Measurements from ENCODE around the gene RUNX1. TPM values are rescaled to one million over a fixed set of nuclear protein-coding genes. Genes with fewer than 3 reads are reported as not detected.

Gene RUNX1
- total RNA-seq, 1 donor from 2014 or later: 23.9 TPM

DNA sequence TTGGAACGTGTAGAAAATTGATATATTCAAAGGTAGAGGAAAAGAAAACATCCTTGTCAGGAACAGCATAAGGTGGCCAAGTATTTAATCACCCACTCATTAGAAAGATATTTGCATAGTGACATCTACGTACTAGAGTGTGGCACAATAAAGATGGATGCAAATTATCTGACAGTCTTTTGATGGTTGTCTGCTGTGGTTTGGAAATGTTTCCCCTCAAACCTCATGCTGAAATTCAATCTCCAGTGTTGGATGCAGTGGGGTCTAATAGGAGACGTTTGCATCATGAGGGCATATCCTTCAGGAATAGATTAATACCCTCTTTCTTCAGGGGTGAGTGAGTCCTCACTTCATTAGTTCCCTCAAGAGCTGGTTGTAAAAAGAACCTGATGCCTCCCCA, 34.1 kb upstream of the RUNX1 start:
- no peak for DNase-seq (ENCODE audit: extremely low spot score, unreplicated experiment)
- no peak overlapping the region for H3K27ac Mint-ChIP-seq (ENCODE audit: unreplicated experiment)
- no peaks in the 10 kb centered on the region for H3K36me3 Mint-ChIP-seq (ENCODE audit: unreplicated experiment)
- H3K4me3 Mint-ChIP-seq (ENCODE audit: unreplicated experiment): no peak overlapping the region
- H3K9me3 Mint-ChIP-seq (ENCODE audit: unreplicated experiment): peaks cover 7% of the 10 kb centered on the region
- H3K27me3 Mint-ChIP-seq (ENCODE audit: unreplicated experiment): no peaks in the 10 kb centered on the region
- TF ChIP-seq, protein P1, sequence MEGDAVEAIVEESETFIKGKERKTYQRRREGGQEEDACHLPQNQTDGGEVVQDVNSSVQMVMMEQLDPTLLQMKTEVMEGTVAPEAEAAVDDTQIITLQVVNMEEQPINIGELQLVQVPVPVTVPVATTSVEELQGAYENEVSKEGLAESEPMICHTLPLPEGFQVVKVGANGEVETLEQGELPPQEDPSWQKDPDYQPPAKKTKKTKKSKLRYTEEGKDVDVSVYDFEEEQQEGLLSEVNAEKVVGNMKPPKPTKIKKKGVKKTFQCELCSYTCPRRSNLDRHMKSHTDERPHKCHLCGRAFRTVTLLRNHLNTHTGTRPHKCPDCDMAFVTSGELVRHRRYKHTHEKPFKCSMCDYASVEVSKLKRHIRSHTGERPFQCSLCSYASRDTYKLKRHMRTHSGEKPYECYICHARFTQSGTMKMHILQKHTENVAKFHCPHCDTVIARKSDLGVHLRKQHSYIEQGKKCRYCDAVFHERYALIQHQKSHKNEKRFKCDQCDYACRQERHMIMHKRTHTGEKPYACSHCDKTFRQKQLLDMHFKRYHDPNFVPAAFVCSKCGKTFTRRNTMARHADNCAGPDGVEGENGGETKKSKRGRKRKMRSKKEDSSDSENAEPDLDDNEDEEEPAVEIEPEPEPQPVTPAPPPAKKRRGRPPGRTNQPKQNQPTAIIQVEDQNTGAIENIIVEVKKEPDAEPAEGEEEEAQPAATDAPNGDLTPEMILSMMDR (IDR thresholded peaks at IDR 0.05): no peak
- peaks cover 31% of the 10 kb centered on the region for H3K4me1 Mint-ChIP-seq (ENCODE audit: unreplicated experiment)

DNA sequence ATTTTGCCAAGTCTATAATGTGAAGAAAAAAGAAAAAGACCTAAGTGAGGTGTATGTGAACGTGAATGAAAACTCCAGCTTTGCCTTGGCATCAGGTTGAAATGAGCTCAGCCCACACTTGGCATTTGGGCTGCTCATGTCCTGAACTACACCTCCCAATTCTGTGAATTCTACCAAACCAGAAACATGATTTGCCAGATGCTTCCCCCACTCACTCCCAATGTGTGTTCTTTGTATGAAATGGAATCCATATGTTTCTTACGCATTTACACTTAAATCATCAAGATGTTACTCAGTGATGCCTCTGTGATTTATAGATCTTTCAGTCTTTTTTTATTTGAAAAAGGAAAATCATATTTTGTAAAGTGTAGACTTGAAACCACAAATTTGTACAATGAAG, 32.8 kb upstream of the RUNX1 start:
- Mint-ChIP-seq H3K4me3 (ENCODE audit: unreplicated experiment) (no peak overlapping the region), H3K27ac (ENCODE audit: unreplicated experiment) (no peak overlapping the region), H3K27me3 (ENCODE audit: unreplicated experiment) (no peaks in the 10 kb centered on the region), H3K4me1 (ENCODE audit: unreplicated experiment) (peaks cover 26% of the 10 kb centered on the region), H3K36me3 (ENCODE audit: unreplicated experiment) (no peaks in the 10 kb centered on the region), H3K9me3 (ENCODE audit: unreplicated experiment) (peaks cover 7% of the 10 kb centered on the region)
- TF ChIP-seq, protein P1 (IDR thresholded peaks at IDR 0.05): no peak
- no peak for DNase-seq (ENCODE audit: extremely low spot score, unreplicated experiment)

DNA sequence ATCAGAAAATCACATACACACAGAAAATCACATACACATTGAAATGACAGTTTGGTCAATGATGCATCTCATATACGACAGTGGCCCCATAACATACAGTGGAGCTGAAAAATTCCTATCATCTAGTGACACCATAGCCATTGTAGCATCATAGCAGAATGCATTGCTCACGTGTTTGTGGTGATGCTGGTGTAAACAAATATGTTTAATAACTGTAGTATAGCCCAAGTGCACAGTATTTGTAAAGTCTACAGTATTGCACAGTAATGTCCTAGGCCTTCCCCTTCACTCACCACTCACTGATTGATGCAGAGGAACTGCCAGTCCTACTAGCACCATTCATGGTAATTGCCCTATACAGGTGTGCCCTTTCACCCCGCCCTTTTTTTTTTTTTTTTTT, 30.1 kb upstream of the RUNX1 start:
- Mint-ChIP-seq H3K9me3 (ENCODE audit: unreplicated experiment) (peaks cover 14% of the 10 kb centered on the region), H3K27ac (ENCODE audit: unreplicated experiment) (no peak overlapping the region), H3K4me1 (ENCODE audit: unreplicated experiment) (peaks cover 2% of the 10 kb centered on the region), H3K4me3 (ENCODE audit: unreplicated experiment) (no peak overlapping the region), H3K36me3 (ENCODE audit: unreplicated experiment) (peaks cover 2% of the 10 kb centered on the region), H3K27me3 (ENCODE audit: unreplicated experiment) (no peaks in the 10 kb centered on the region)
- TF ChIP-seq, protein P1 (IDR thresholded peaks at IDR 0.05): no peak
- DNase-seq (ENCODE audit: extremely low spot score, unreplicated experiment): no peak

DNA sequence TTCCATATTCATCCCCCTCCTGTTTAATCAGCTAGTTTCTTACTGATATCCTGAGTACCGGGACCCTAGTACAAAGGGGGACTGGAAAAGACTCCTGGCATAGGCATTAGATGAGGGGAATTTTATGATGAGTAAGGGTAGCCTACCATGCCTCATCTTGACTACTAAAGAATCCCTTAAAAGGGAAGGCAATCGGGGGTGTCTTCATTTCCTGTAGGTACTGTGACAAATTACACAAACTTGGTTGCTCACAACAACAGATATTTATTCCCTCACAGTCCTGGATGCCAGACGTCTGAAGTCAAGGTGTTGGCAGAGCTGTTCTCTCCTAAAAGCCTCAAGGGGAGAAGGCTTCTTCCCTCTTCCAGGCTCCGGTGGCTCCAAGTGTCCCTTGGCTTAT, 28.9 kb upstream of the RUNX1 start:
- DNase-seq (ENCODE audit: extremely low spot score, unreplicated experiment): no peak
- no peaks in the 10 kb centered on the region for H3K27me3 Mint-ChIP-seq (ENCODE audit: unreplicated experiment)
- H3K9me3 Mint-ChIP-seq (ENCODE audit: unreplicated experiment): peaks cover 13% of the 10 kb centered on the region
- H3K36me3 Mint-ChIP-seq (ENCODE audit: unreplicated experiment): peaks cover 2% of the 10 kb centered on the region
- H3K4me3 Mint-ChIP-seq (ENCODE audit: unreplicated experiment): no peak overlapping the region
- H3K27ac Mint-ChIP-seq (ENCODE audit: unreplicated experiment): no peak overlapping the region
- TF ChIP-seq, protein P1 (IDR thresholded peaks at IDR 0.05): no peak
- H3K4me1 Mint-ChIP-seq (ENCODE audit: unreplicated experiment): peaks cover 5% of the 10 kb centered on the region

DNA sequence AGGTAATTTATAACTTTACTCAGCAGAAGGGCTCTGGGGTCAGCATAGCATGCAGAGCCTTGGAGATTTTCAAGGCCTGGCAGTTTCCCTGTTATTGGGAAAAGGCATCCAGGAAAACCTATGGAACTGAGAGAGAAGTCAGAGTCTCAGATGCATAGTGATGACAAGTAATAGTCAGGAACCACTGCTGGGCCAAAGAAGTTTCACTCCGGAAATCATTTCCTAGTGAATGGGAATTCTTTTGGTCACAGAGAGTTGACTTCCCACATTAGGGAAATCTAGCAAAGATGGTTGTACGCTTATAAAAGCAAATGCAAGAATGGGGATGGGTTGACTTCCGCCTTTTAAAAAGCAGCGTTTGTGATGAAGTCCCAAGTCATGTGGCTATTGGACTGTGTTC, 28.4 kb upstream of the RUNX1 start:
- Mint-ChIP-seq H3K9me3 (ENCODE audit: unreplicated experiment) (peaks cover 13% of the 10 kb centered on the region), H3K27ac (ENCODE audit: unreplicated experiment) (no peak overlapping the region), H3K27me3 (ENCODE audit: unreplicated experiment) (no peaks in the 10 kb centered on the region), H3K4me3 (ENCODE audit: unreplicated experiment) (no peak overlapping the region), H3K4me1 (ENCODE audit: unreplicated experiment) (peaks cover 9% of the 10 kb centered on the region), H3K36me3 (ENCODE audit: unreplicated experiment) (peaks cover 2% of the 10 kb centered on the region)
- DNase-seq (ENCODE audit: extremely low spot score, unreplicated experiment): no peak
- TF ChIP-seq, protein P1 (IDR thresholded peaks at IDR 0.05): no peak

All from osteocyte (in vitro differentiated cells).